K562 (cell line): ENCODE results near the gene TBC1D10A. TPM values are rescaled to one million over a fixed set of nuclear protein-coding genes. Genes with fewer than 3 reads are reported as not detected.
A peak's percentile ranks its signal among the peaks of the same experiment; 100 is the strongest.

ENCODE experiments used
- MEIS2 ChIP-seq: fragments of 450-650 bp; IDR thresholded peaks from 2 replicates; pipeline ENCODE4 v1.6.1; 2014; ENCODE audit warnings: mild to moderate bottlenecking; ENCODE audit not compliant: partially characterized antibody
- NR2C2 ChIP-seq, 2 experiments: fragments of 200-800 bp in 1 of 2; sonication (Bioruptor generic) in 1 of 2; sonication (generic) in 1 of 2; formaldehyde crosslinking in 1 of 2; IDR thresholded peaks; 2 replicates each; pipeline versions ENCODE4 v1.6.1 to v1.8.0; 2016 to 2022; ENCODE audit warnings: mild to moderate bottlenecking in 1 of 2, missing compliant biosample characterization in 1 of 2, missing genetic modification characterization in 1 of 2, missing genetic modification reagents in 1 of 2
- PHF20 ChIP-seq: fragments of 450-650 bp; IDR thresholded peaks from 2 replicates; pipeline ENCODE4 v1.6.1; 2018; ENCODE audit not compliant: partially characterized antibody
- POLR2G ChIP-seq: fragments of 200-400 bp; formaldehyde crosslinking; IDR thresholded peaks from 2 replicates; pipeline ENCODE4 v1.6.1; 2017; ENCODE audit warnings: low read depth, mild to moderate bottlenecking, antibody characterized with exemption, low read length, moderate library complexity
- POLR3G ChIP-seq: IDR thresholded peaks from 2 replicates; pipeline ENCODE4 v1.6.1; 2011; ENCODE audit not compliant: insufficient read length, insufficient replicate concordance; ENCODE audit errors: extremely low read depth
- TAF1 ChIP-seq: IDR thresholded peaks from 2 replicates; pipeline ENCODE4 v1.6.1; 2011; ENCODE audit warnings: mild to moderate bottlenecking, low read length, moderate library complexity; ENCODE audit not compliant: insufficient read depth, control insufficient read depth, severe bottlenecking; ENCODE audit errors: extremely low read depth
- TFAP4 ChIP-seq: sonication (generic); formaldehyde crosslinking; IDR thresholded peaks from 2 replicates; pipeline ENCODE4 v1.8.0; 2022; ENCODE audit warnings: missing genetic modification reagents, mild to moderate bottlenecking, moderate library complexity, borderline replicate concordance
- XRCC4 ChIP-seq: IDR thresholded peaks from one replicate; pipeline ENCODE4 v1.6.1; 2011; ENCODE audit not compliant: insufficient read depth, insufficient read length; ENCODE audit errors: extremely low read depth
- YY1 ChIP-seq, 3 experiments: IDR thresholded peaks; 2 replicates each; pipeline ENCODE4 v1.6.1; 2011; ENCODE audit warnings: low read length in 2 of 3, mild to moderate bottlenecking in 2 of 3, moderate library complexity in 2 of 3, borderline replicate concordance in 1 of 3, control low read depth in 1 of 3, low read depth in 1 of 3; ENCODE audit not compliant: insufficient read depth in 3 of 3, insufficient replicate concordance in 2 of 3, control insufficient read depth in 1 of 3, insufficient read length in 1 of 3; ENCODE audit errors: extremely low read depth in 1 of 3
- ZEB2 ChIP-seq: fragments of 450-650 bp; IDR thresholded peaks from 2 replicates; pipeline ENCODE4 v1.6.1; 2016
- ZFX ChIP-seq: sonication (generic); formaldehyde crosslinking; IDR thresholded peaks from 2 replicates; pipeline ENCODE4 v1.8.0; 2022; ENCODE audit warnings: mild to moderate bottlenecking, missing genetic modification reagents, moderate library complexity
- polyA plus RNA-seq, 8 experiments: library from polyadenylated mRNA; depleted of rRNA in 4 of 8; stranded (reverse) in 5 of 8; unstranded in 3 of 8; fragments of >200 nt; fragmentation: Nextera tagmentation in 2 of 8; fragmentation: Illumina TruSeq in 1 of 8; extraction: Ambion mirVana in 2 of 8; extraction: Trizol in 1 of 8; gene quantifications; 2 replicates each; pipeline versions ENCODE4 v1.2.1 to v1.2.3, GENCODE V29; 2011 to 2014; ENCODE audit warnings: inconsistent platforms in 1 of 8, missing spikeins in 1 of 8
- total RNA-seq, 7 experiments: library from RNA; depleted of rRNA in 6 of 7; stranded (reverse); fragments of >200 nt in 6 of 7; fragmentation: Illumina TruSeq in 2 of 7; extraction: Trizol in 2 of 7; gene quantifications; 2 replicates each; pipeline versions ENCODE4 v1.2.1 to v1.2.3, GENCODE V29; 2011 to 2021; ENCODE audit warnings: low replicate concordance in 1 of 7
- TF ChIP-seq, protein P1 (sequence below): sonication (generic); formaldehyde crosslinking; IDR thresholded peaks from 2 replicates; pipeline ENCODE4 v1.8.0; 2023; ENCODE audit warnings: mild to moderate bottlenecking, missing genetic modification reagents
- TF ChIP-seq, protein P2 (sequence below): fragments of 200-800 bp; sonication (Bioruptor generic); IDR thresholded peaks from 2 replicates; pipeline ENCODE4 v1.6.1; 2017; ENCODE audit warnings: missing genetic modification characterization, missing compliant biosample characterization
- TF ChIP-seq, protein P3 (sequence below), 2 experiments: fragments of 450-650 bp; IDR thresholded peaks; 2 replicates each; pipeline ENCODE4 v1.6.1; 2018; ENCODE audit warnings: mild to moderate bottlenecking in 2 of 2, low read depth in 1 of 2; ENCODE audit not compliant: partially characterized antibody in 2 of 2

TBC1D10A gene
- total and polyA plus RNA-seq, 9 of the 15 experiments (the other 6 are each of a cell fraction or from before 2014, with no cell fraction given), result 0.13 to 10.4 (median 4.6) TPM

- TF ChIP-seq ZEB2 (0 out of 2 replicates have a peak, but pooled peaks have one; percentile 24), NR2C2 (CRISPR knock-in tag; IDR thresholded peaks at IDR 0.05) (no peak), NR2C2 (tag; IDR thresholded peaks at IDR 0.05) (peak; percentile 37; the same call in 1 of the 2 replicates), YY1 (IDR thresholded peaks at IDR 0.05; ENCODE audit: borderline replicate concordance in 1 of 3, control insufficient read depth in 1 of 3, extremely low read depth in 1 of 3, insufficient read depth in 3 of 3, insufficient read length in 1 of 3, insufficient replicate concordance in 2 of 3, low read depth in 1 of 3, low read length in 2 of 3) (peak in 1 of 3 experiments; percentile 57), MEIS2 (peak; percentile 50), TAF1 (peak; percentile 55), ZFX (CRISPR knock-in tag) (peak; percentile 83), XRCC4 (no peak), TFAP4 (CRISPR knock-in tag) (0 out of 2 replicates have a peak, but pooled peaks have one; percentile 22), POLR3G (no peak), PHF20 (peak; percentile 75), POLR2G (peak; percentile 77)
- TF ChIP-seq, protein P1, sequence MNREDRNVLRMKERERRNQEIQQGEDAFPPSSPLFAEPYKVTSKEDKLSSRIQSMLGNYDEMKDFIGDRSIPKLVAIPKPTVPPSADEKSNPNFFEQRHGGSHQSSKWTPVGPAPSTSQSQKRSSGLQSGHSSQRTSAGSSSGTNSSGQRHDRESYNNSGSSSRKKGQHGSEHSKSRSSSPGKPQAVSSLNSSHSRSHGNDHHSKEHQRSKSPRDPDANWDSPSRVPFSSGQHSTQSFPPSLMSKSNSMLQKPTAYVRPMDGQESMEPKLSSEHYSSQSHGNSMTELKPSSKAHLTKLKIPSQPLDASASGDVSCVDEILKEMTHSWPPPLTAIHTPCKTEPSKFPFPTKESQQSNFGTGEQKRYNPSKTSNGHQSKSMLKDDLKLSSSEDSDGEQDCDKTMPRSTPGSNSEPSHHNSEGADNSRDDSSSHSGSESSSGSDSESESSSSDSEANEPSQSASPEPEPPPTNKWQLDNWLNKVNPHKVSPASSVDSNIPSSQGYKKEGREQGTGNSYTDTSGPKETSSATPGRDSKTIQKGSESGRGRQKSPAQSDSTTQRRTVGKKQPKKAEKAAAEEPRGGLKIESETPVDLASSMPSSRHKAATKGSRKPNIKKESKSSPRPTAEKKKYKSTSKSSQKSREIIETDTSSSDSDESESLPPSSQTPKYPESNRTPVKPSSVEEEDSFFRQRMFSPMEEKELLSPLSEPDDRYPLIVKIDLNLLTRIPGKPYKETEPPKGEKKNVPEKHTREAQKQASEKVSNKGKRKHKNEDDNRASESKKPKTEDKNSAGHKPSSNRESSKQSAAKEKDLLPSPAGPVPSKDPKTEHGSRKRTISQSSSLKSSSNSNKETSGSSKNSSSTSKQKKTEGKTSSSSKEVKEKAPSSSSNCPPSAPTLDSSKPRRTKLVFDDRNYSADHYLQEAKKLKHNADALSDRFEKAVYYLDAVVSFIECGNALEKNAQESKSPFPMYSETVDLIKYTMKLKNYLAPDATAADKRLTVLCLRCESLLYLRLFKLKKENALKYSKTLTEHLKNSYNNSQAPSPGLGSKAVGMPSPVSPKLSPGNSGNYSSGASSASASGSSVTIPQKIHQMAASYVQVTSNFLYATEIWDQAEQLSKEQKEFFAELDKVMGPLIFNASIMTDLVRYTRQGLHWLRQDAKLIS, result no peak
- TF ChIP-seq, protein P2, sequence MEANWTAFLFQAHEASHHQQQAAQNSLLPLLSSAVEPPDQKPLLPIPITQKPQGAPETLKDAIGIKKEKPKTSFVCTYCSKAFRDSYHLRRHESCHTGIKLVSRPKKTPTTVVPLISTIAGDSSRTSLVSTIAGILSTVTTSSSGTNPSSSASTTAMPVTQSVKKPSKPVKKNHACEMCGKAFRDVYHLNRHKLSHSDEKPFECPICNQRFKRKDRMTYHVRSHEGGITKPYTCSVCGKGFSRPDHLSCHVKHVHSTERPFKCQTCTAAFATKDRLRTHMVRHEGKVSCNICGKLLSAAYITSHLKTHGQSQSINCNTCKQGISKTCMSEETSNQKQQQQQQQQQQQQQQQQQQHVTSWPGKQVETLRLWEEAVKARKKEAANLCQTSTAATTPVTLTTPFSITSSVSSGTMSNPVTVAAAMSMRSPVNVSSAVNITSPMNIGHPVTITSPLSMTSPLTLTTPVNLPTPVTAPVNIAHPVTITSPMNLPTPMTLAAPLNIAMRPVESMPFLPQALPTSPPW (CRISPR knock-in tag), result peak; percentile 94
- TF ChIP-seq, protein P3, sequence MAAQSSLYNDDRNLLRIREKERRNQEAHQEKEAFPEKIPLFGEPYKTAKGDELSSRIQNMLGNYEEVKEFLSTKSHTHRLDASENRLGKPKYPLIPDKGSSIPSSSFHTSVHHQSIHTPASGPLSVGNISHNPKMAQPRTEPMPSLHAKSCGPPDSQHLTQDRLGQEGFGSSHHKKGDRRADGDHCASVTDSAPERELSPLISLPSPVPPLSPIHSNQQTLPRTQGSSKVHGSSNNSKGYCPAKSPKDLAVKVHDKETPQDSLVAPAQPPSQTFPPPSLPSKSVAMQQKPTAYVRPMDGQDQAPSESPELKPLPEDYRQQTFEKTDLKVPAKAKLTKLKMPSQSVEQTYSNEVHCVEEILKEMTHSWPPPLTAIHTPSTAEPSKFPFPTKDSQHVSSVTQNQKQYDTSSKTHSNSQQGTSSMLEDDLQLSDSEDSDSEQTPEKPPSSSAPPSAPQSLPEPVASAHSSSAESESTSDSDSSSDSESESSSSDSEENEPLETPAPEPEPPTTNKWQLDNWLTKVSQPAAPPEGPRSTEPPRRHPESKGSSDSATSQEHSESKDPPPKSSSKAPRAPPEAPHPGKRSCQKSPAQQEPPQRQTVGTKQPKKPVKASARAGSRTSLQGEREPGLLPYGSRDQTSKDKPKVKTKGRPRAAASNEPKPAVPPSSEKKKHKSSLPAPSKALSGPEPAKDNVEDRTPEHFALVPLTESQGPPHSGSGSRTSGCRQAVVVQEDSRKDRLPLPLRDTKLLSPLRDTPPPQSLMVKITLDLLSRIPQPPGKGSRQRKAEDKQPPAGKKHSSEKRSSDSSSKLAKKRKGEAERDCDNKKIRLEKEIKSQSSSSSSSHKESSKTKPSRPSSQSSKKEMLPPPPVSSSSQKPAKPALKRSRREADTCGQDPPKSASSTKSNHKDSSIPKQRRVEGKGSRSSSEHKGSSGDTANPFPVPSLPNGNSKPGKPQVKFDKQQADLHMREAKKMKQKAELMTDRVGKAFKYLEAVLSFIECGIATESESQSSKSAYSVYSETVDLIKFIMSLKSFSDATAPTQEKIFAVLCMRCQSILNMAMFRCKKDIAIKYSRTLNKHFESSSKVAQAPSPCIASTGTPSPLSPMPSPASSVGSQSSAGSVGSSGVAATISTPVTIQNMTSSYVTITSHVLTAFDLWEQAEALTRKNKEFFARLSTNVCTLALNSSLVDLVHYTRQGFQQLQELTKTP (IDR thresholded peaks at IDR 0.05; ENCODE audit: low read depth in 1 of 2, partially characterized antibody in 2 of 2), result no peak
Measured at GRCh38 chr22:30326706-30327362, at the start of gene TBC1D10A (continued).
